K562 (cell line): ENCODE data around the gene HK1. TPM values are rescaled to one million over a fixed set of nuclear protein-coding genes. Genes with fewer than 3 reads are reported as not detected.

ENCODE experiments used
- CHD1 ChIP-seq: fragments of 200-600 bp; sonication (generic); IDR thresholded peaks from one replicate; pipeline ENCODE4 v1.6.1; 2012; ENCODE audit warnings: mild to moderate bottlenecking, moderate library complexity, low read length, inconsistent platforms
- GTF2B ChIP-seq: IDR thresholded peaks from 2 replicates; pipeline ENCODE4 v1.6.1; 2011; ENCODE audit not compliant: insufficient read length; ENCODE audit errors: extremely low read depth
- HIVEP1 ChIP-seq: fragments of 250-450 bp; sonication (Bioruptor Pico); IDR thresholded peaks from 2 replicates; pipeline ENCODE4 v1.4.0; 2020; ENCODE audit warnings: mild to moderate bottlenecking
- HMG20A ChIP-seq: fragments of 450-650 bp; formaldehyde crosslinking; conservative IDR thresholded peaks from 2 replicates; pipeline ENCODE4 v1.4.0; 2020; ENCODE audit warnings: mild to moderate bottlenecking, mixed read lengths
- IRF1 ChIP-seq: sonication (generic); formaldehyde crosslinking; IDR thresholded peaks from 2 replicates; pipeline ENCODE4 v1.8.0; 2022; ENCODE audit warnings: missing genetic modification reagents, mild to moderate bottlenecking, borderline replicate concordance
- KLF6 ChIP-seq: fragments of 250-450 bp; sonication (Bioruptor Pico); IDR thresholded peaks from 2 replicates; pipeline ENCODE4 v1.4.0; 2020; ENCODE audit warnings: mild to moderate bottlenecking, moderate library complexity, borderline replicate concordance
- POLR3G ChIP-seq: IDR thresholded peaks from 2 replicates; pipeline ENCODE4 v1.6.1; 2011; ENCODE audit not compliant: insufficient read length, insufficient replicate concordance; ENCODE audit errors: extremely low read depth
- RAD21 ChIP-seq, 2 experiments: fragments of 250-450 bp in 1 of 2; fragments of 450-650 bp in 1 of 2; sonication (Bioruptor Pico) in 1 of 2; formaldehyde crosslinking in 1 of 2; IDR thresholded peaks in 1 of 2; conservative IDR thresholded peaks in 1 of 2; 2 replicates each; pipeline versions ENCODE4 v1.4.0 to v1.8.0; 2020 to 2022; ENCODE audit warnings: mild to moderate bottlenecking in 2 of 2, moderate library complexity in 1 of 2
- SP2 ChIP-seq: IDR thresholded peaks from 2 replicates; pipeline ENCODE4 v1.6.1; 2011; ENCODE audit warnings: mild to moderate bottlenecking, low read depth, low read length, moderate library complexity; ENCODE audit not compliant: poor library complexity, severe bottlenecking; ENCODE audit errors: extremely low read depth
- TCF7L2 ChIP-seq: fragments of 150-350 bp; IDR thresholded peaks from 2 replicates; pipeline ENCODE4 v1.6.1; 2016; ENCODE audit warnings: low read depth, mild to moderate bottlenecking, low read length, moderate library complexity
- ZBTB40 ChIP-seq, 2 experiments: fragments of 450-650 bp in 1 of 2; sonication (generic) in 1 of 2; formaldehyde crosslinking in 1 of 2; IDR thresholded peaks; 2 replicates each; pipeline versions ENCODE4 v1.7.1 to v1.9.0; 2016 to 2022; ENCODE audit warnings: inconsistent platforms in 1 of 2, mild to moderate bottlenecking in 1 of 2, missing genetic modification reagents in 1 of 2
- ZKSCAN8 ChIP-seq: fragments of 200-800 bp; sonication (Bioruptor generic); IDR thresholded peaks from 2 replicates; pipeline ENCODE4 v1.6.1; 2016; ENCODE audit warnings: missing genetic modification characterization, missing compliant biosample characterization
- ZNF436 ChIP-seq: fragments of 250-450, 450-650 bp; sonication (Bioruptor Pico); formaldehyde crosslinking; IDR thresholded peaks from 2 replicates; pipeline ENCODE4 v1.7.0; 2020; ENCODE audit warnings: mild to moderate bottlenecking
- ZNF444 ChIP-seq: fragments of 250-450 bp; sonication (Bioruptor Pico); IDR thresholded peaks from 2 replicates; pipeline ENCODE4 v1.4.0; 2020; ENCODE audit warnings: mild to moderate bottlenecking, moderate library complexity
- ZNF830 ChIP-seq: fragments of 250-450 bp; sonication (Bioruptor Pico); IDR thresholded peaks from 2 replicates; pipeline ENCODE4 v1.5.0; 2021; ENCODE audit warnings: mild to moderate bottlenecking
- polyA plus RNA-seq, 8 experiments: library from polyadenylated mRNA; depleted of rRNA in 4 of 8; stranded (reverse) in 5 of 8; unstranded in 3 of 8; fragments of >200 nt; fragmentation: Nextera tagmentation in 2 of 8; fragmentation: Illumina TruSeq in 1 of 8; extraction: Ambion mirVana in 2 of 8; extraction: Trizol in 1 of 8; gene quantifications; 2 replicates each; pipeline versions ENCODE4 v1.2.1 to v1.2.3, GENCODE V29; 2011 to 2014; ENCODE audit warnings: inconsistent platforms in 1 of 8, missing spikeins in 1 of 8
- total RNA-seq, 7 experiments: library from RNA; depleted of rRNA in 6 of 7; stranded (reverse); fragments of >200 nt in 6 of 7; fragmentation: Illumina TruSeq in 2 of 7; extraction: Trizol in 2 of 7; gene quantifications; 2 replicates each; pipeline versions ENCODE4 v1.2.1 to v1.2.3, GENCODE V29; 2011 to 2021; ENCODE audit warnings: low replicate concordance in 1 of 7

The HK1 gene
- total and polyA plus RNA-seq, 9 of the 15 experiments (the other 6 are each of a cell fraction or from before 2014, with no cell fraction given): 29.2 to 444 (median 193) TPM

GRCh38 chr10:69318106-69318866 lies 40.0 kb downstream of the HK1 start (continued):
- TF ChIP-seq CHD1 (peak; percentile 80), TCF7L2 (no peak), ZNF444 (CRISPR knock-in tag) (no peak), ZBTB40 (IDR thresholded peaks at IDR 0.05) (peak; percentile 73), ZBTB40 (CRISPR knock-in tag; IDR thresholded peaks at IDR 0.05) (no peak), HIVEP1 (CRISPR knock-in tag) (no peak), SP2 (no peak), ZNF436 (CRISPR knock-in tag) (no peak), KLF6 (no peak), GTF2B (no peak), RAD21 (CRISPR knock-in tag; conservative IDR thresholded peaks at IDR 0.05 in 1 of 2, IDR thresholded peaks at IDR 0.05 in 1 of 2) (no peak), ZKSCAN8 (CRISPR knock-in tag) (no peak), IRF1 (CRISPR knock-in tag) (no peak), HMG20A (CRISPR knock-in tag) (no peak), POLR3G (no peak), ZNF830 (CRISPR knock-in tag) (no peak)
